PFSK-1 (cell line): ENCODE measurements around the gene CENPVL2.

Experiments
- POLR2AphosphoS5 ChIP-seq: IDR thresholded peaks from 2 replicates; pipeline ENCODE4 v1.6.1; 2012; ENCODE audit warnings: low read depth, mild to moderate bottlenecking, control low read depth, low read length, moderate library complexity
- REST ChIP-seq, 2 experiments: IDR thresholded peaks; 2 replicates each; pipeline versions ENCODE4 v1.6.1 to v1.8.0; 2011 to 2012; ENCODE audit warnings: low read depth in 2 of 2, low read length in 2 of 2, control low read depth in 1 of 2, inconsistent platforms in 1 of 2, mild to moderate bottlenecking in 1 of 2, moderate library complexity in 1 of 2; ENCODE audit not compliant: insufficient read depth in 1 of 2

GRCh38 chrX:51728202-51728601 lies 45.6 kb upstream of the CENPVL2 start:
- TF ChIP-seq REST (IDR thresholded peaks at IDR 0.05; ENCODE audit: insufficient read depth in 1 of 2, low read depth in 2 of 2, low read length in 2 of 2) (no peak), POLR2AphosphoS5 (no peak)
